H1 (cell line): ENCODE data around the gene ZYG11B. TPM values are rescaled to one million over a fixed set of nuclear protein-coding genes. Genes with fewer than 3 reads are reported as not detected.

Experiments used
- CTBP2 ChIP-seq: IDR thresholded peaks from 2 replicates; pipeline ENCODE4 v1.7.0; 2011; ENCODE audit warnings: borderline replicate concordance, mild to moderate bottlenecking, moderate library complexity, mixed read lengths, low read length; ENCODE audit not compliant: insufficient read depth, insufficient read length
- RAD21 ChIP-seq, 2 experiments: IDR thresholded peaks in 1 of 2; conservative IDR thresholded peaks in 1 of 2; 2 replicates each; pipeline ENCODE4 v1.6.1; 2011; ENCODE audit warnings: low read depth in 2 of 2, low read length in 2 of 2, improper control_type of control experiment in 1 of 2, inconsistent platforms in 1 of 2, mild to moderate bottlenecking in 1 of 2, moderate library complexity in 1 of 2
- SAP30 ChIP-seq: fragments of 300-600 bp; sonication (generic); IDR thresholded peaks from 2 replicates; pipeline ENCODE4 v1.7.1; 2012; ENCODE audit warnings: low read length, moderate library complexity, mild to moderate bottlenecking, inconsistent platforms; ENCODE audit not compliant: insufficient read depth, insufficient replicate concordance
- SP4 ChIP-seq: IDR thresholded peaks from 2 replicates; pipeline ENCODE4 v1.6.1; 2012; ENCODE audit warnings: low read length, inconsistent platforms
- polyA plus RNA-seq, 7 experiments: library from polyadenylated mRNA; depleted of rRNA in 3 of 7; stranded (reverse) in 5 of 7; unstranded in 2 of 7; fragments of >200 nt in 5 of 7; fragments of 200-250 nt in 2 of 7; gene quantifications; 1 replicate in 5 of 7; 2 replicates in 1 of 7; 4 replicates in 1 of 7; pipeline versions ENCODE4 v1.2.1 to v1.2.3, GENCODE V29; 2011 to 2013; ENCODE audit warnings: missing spikeins in 2 of 7, mixed read lengths in 2 of 7
- total RNA-seq: library from RNA; stranded (reverse); fragmentation: NEBNext Ultra II Directional; extraction: Animal tissue kit (Norgen Biotek cat#: 25700); gene quantifications from 2 replicates; pipeline ENCODE4 v1.2.1, GENCODE V29; 2021
- TF ChIP-seq, protein P1 (sequence below): fragments of 300-600 bp; sonication (generic); IDR thresholded peaks from 2 replicates; pipeline ENCODE4 v1.7.1; 2012; ENCODE audit warnings: low read length, moderate library complexity, mild to moderate bottlenecking, inconsistent platforms; ENCODE audit not compliant: insufficient replicate concordance

Gene ZYG11B
- total and polyA plus RNA-seq, 2 of the 8 experiments (the other 6 are each of a cell fraction or from before 2014, with no cell fraction given) = 4.4 to 20.9 TPM

GRCh38 chr1:52767596-52768280 is 41.5 kb downstream of the ZYG11B start (continued):
- TF ChIP-seq, protein P1, sequence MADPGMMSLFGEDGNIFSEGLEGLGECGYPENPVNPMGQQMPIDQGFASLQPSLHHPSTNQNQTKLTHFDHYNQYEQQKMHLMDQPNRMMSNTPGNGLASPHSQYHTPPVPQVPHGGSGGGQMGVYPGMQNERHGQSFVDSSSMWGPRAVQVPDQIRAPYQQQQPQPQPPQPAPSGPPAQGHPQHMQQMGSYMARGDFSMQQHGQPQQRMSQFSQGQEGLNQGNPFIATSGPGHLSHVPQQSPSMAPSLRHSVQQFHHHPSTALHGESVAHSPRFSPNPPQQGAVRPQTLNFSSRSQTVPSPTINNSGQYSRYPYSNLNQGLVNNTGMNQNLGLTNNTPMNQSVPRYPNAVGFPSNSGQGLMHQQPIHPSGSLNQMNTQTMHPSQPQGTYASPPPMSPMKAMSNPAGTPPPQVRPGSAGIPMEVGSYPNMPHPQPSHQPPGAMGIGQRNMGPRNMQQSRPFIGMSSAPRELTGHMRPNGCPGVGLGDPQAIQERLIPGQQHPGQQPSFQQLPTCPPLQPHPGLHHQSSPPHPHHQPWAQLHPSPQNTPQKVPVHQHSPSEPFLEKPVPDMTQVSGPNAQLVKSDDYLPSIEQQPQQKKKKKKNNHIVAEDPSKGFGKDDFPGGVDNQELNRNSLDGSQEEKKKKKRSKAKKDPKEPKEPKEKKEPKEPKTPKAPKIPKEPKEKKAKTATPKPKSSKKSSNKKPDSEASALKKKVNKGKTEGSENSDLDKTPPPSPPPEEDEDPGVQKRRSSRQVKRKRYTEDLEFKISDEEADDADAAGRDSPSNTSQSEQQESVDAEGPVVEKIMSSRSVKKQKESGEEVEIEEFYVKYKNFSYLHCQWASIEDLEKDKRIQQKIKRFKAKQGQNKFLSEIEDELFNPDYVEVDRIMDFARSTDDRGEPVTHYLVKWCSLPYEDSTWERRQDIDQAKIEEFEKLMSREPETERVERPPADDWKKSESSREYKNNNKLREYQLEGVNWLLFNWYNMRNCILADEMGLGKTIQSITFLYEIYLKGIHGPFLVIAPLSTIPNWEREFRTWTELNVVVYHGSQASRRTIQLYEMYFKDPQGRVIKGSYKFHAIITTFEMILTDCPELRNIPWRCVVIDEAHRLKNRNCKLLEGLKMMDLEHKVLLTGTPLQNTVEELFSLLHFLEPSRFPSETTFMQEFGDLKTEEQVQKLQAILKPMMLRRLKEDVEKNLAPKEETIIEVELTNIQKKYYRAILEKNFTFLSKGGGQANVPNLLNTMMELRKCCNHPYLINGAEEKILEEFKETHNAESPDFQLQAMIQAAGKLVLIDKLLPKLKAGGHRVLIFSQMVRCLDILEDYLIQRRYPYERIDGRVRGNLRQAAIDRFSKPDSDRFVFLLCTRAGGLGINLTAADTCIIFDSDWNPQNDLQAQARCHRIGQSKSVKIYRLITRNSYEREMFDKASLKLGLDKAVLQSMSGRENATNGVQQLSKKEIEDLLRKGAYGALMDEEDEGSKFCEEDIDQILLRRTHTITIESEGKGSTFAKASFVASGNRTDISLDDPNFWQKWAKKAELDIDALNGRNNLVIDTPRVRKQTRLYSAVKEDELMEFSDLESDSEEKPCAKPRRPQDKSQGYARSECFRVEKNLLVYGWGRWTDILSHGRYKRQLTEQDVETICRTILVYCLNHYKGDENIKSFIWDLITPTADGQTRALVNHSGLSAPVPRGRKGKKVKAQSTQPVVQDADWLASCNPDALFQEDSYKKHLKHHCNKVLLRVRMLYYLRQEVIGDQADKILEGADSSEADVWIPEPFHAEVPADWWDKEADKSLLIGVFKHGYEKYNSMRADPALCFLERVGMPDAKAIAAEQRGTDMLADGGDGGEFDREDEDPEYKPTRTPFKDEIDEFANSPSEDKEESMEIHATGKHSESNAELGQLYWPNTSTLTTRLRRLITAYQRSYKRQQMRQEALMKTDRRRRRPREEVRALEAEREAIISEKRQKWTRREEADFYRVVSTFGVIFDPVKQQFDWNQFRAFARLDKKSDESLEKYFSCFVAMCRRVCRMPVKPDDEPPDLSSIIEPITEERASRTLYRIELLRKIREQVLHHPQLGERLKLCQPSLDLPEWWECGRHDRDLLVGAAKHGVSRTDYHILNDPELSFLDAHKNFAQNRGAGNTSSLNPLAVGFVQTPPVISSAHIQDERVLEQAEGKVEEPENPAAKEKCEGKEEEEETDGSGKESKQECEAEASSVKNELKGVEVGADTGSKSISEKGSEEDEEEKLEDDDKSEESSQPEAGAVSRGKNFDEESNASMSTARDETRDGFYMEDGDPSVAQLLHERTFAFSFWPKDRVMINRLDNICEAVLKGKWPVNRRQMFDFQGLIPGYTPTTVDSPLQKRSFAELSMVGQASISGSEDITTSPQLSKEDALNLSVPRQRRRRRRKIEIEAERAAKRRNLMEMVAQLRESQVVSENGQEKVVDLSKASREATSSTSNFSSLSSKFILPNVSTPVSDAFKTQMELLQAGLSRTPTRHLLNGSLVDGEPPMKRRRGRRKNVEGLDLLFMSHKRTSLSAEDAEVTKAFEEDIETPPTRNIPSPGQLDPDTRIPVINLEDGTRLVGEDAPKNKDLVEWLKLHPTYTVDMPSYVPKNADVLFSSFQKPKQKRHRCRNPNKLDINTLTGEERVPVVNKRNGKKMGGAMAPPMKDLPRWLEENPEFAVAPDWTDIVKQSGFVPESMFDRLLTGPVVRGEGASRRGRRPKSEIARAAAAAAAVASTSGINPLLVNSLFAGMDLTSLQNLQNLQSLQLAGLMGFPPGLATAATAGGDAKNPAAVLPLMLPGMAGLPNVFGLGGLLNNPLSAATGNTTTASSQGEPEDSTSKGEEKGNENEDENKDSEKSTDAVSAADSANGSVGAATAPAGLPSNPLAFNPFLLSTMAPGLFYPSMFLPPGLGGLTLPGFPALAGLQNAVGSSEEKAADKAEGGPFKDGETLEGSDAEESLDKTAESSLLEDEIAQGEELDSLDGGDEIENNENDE = no peak
- TF ChIP-seq SAP30 (no peak), CTBP2 (no peak), SP4 (no peak), RAD21 (IDR thresholded peaks at IDR 0.05 in 1 of 2, conservative IDR thresholded peaks at IDR 0.05 in 1 of 2; ENCODE audit: low read depth in 2 of 2, low read length in 2 of 2) (no peak)
